Stimulated activated CD8-positive, alpha-beta memory T cell treated with anti-CD3 and anti-CD28 coated beads, Interleukin-4, amount 100 ng/mL, for 24 hours (primary cell): ENCODE measurements around the gene SMIM33.
"Not testable (repeated sequence)": the region's sequence is repeated elsewhere in the genome, so short reads cannot be mapped to it uniquely, and the experiment has no call there.

Experiments used
- DNase-seq: peaks from one replicate; pipeline ENCODE4 v3.0.0-alpha.2; 2020; ENCODE audit warnings: low read depth

Gene SMIM33

GRCh38 chr5:139457241-139457640 lies 13.6 kb upstream of the SMIM33 start:
- DNase-seq = no peak

- no peak for DNase-seq
Observed at GRCh38 chr5:139457653-139458306, 13.0 kb upstream of the SMIM33 start.

GRCh38 chr5:139458580-139459407 lies 12.0 kb upstream of the SMIM33 start:
- DNase-seq = peak; percentile 59

GRCh38 chr5:139459451-139459934 lies 11.3 kb upstream of the SMIM33 start:
- DNase-seq = no peak

GRCh38 chr5:139460455-139460854 lies 10.3 kb upstream of the SMIM33 start:
- no peak for DNase-seq

- no peak for DNase-seq
Observed at GRCh38 chr5:139461176-139461575, 9.6 kb upstream of the SMIM33 start.

GRCh38 chr5:139461698-139462097 lies 9.1 kb upstream of the SMIM33 start:
- no peak for DNase-seq

GRCh38 chr5:139462586-139463276 lies 8.1 kb upstream of the SMIM33 start, which contains the start of gene ECSCR:
TSS of gene ECSCR (minus strand) at chr5:139462743. CDS start at chr5:139462670, 73 bp downstream.
- DNase-seq = no peak

GRCh38 chr5:139468421-139468931 lies 2.3 kb upstream of the SMIM33 start:
- no peak for DNase-seq

GRCh38 chr5:139472386-139473030 lies 1.7 kb downstream of the SMIM33 start:
- DNase-seq = no peak

GRCh38 chr5:139473105-139473504 lies 2.3 kb downstream of the SMIM33 start:
- no peak for DNase-seq

GRCh38 chr5:139473565-139473964 lies 2.8 kb downstream of the SMIM33 start:
- DNase-seq = no peak

GRCh38 chr5:139474890-139475791 lies 4.3 kb downstream of the SMIM33 start:
- no peak for DNase-seq

GRCh38 chr5:139475865-139476617 lies 5.2 kb downstream of the SMIM33 start:
- no peak for DNase-seq

- DNase-seq = not testable (repeated sequence)
Observed at GRCh38 chr5:139478657-139479423, 8.0 kb downstream of the SMIM33 start.

GRCh38 chr5:139479729-139480128 lies 8.9 kb downstream of the SMIM33 start:
- not testable (repeated sequence) for DNase-seq

- DNase-seq = no peak
Observed at GRCh38 chr5:139481122-139481533, 10.3 kb downstream of the SMIM33 start.

GRCh38 chr5:139481580-139482049 lies 10.8 kb downstream of the SMIM33 start:
- no peak for DNase-seq
